HG02763 (cell line): ENCODE data around the gene CCNT2.
A peak's percentile ranks its signal among the peaks of the same experiment; 100 is the strongest.
"Not testable (repeated sequence)": the region's sequence is repeated elsewhere in the genome, so short reads cannot be mapped to it uniquely, and the experiment has no call there.

ENCODE experiments used
- ATAC-seq: cut with Tn5 transposase; IDR thresholded peaks from one replicate; pipeline ENCODE4 v1.9.1; 2021; ENCODE audit warnings: mild to moderate bottlenecking, moderate library complexity; ENCODE audit not compliant: unreplicated experiment

The CCNT2 gene

GRCh38 chr2:134973241-134974138 lies 54.9 kb downstream of the CCNT2 start:
- no peak for ATAC-seq

GRCh38 chr2:134975281-134976009 lies 56.8 kb downstream of the CCNT2 start:
- ATAC-seq = no peak

GRCh38 chr2:134976074-134976702 lies 57.6 kb downstream of the CCNT2 start:
- no peak for ATAC-seq

- not testable (repeated sequence) for ATAC-seq
Observed at GRCh38 chr2:134977104-134977503, 58.5 kb downstream of the CCNT2 start.

GRCh38 chr2:134979221-134979620 lies 60.6 kb downstream of the CCNT2 start:
- ATAC-seq = no peak

GRCh38 chr2:134980639-134981038 lies 62.0 kb downstream of the CCNT2 start:
- ATAC-seq = no peak

GRCh38 chr2:134982603-134983002 lies 64.0 kb downstream of the CCNT2 start:
- no peak for ATAC-seq

GRCh38 chr2:134985061-134985460 lies 66.4 kb downstream of the CCNT2 start:
- no peak for ATAC-seq

GRCh38 chr2:134988994-134989605 lies 70.5 kb downstream of the CCNT2 start:
- no peak for ATAC-seq

- ATAC-seq = no peak
Observed at GRCh38 chr2:134999521-134999920, 80.9 kb downstream of the CCNT2 start.

GRCh38 chr2:135002836-135003235 lies 84.2 kb downstream of the CCNT2 start:
- ATAC-seq = no peak

GRCh38 chr2:135004005-135004746 lies 85.6 kb downstream of the CCNT2 start:
- peak; percentile 87 for ATAC-seq

GRCh38 chr2:135005753-135006152 lies 87.1 kb downstream of the CCNT2 start:
- ATAC-seq = no peak
